ENCODE measurements around the gene WDR36. TPM values are rescaled to one million over a fixed set of nuclear protein-coding genes. Genes with fewer than 3 reads are reported as not detected.

WDR36 gene
- total and polyA plus RNA-seq, 10 of the 15 experiments (the other 5 are each of a cell fraction or from before 2014, with no cell fraction given), result 13.3 to 61.8 (median 47.0) TPM

- no peak for TF ChIP-seq BCLAF1 (IDR thresholded peaks at IDR 0.05)
- no peak for TF ChIP-seq PRDM15 (CRISPR knock-in tag; IDR thresholded peaks at IDR 0.05)
Observed at GRCh38 chr5:111119221-111119620, 27.1 kb downstream of the WDR36 start (continued).

- in situ Hi-C loops (cut with MboI), result no loop called here
- SMC1A ChIA-PET (ENCODE audit: uncharacterized antibody, unreplicated experiment), result no interaction called here
- no peak overlapping the region for H3K9ac ChIP-seq (ENCODE audit: control insufficient read depth, insufficient read depth, low read length)
- intact Hi-C loops (cut with micrococcal nuclease; ENCODE audit: unreplicated experiment), result no loop called here
- no peaks in the 10 kb centered on the region for H4K20me1 ChIP-seq (ENCODE audit: control insufficient read depth, insufficient read depth)
- no peaks in the 10 kb centered on the region for H3K27me3 ChIP-seq (replicated peaks in 1 of 2; ENCODE audit: control insufficient read depth in 2 of 2, insufficient read depth in 2 of 2, low read length in 1 of 2)
- CTCF ChIA-PET, result no interaction called here
- DNase-seq (ENCODE audit: low read depth, low spot score) (no peak), ATAC-seq (no peak; the same call in 1 of the 3 replicates), FAIRE-seq (no peak)
- no peak overlapping the region for H3K4me2 ChIP-seq (ENCODE audit: control insufficient read depth, insufficient read depth)
- H3K9me3 ChIP-seq (replicated peaks; ENCODE audit: control insufficient read depth, insufficient read depth, low read length), result no peaks in the 10 kb centered on the region
- POLR2A ChIA-PET, result no interaction called here
- WGBS (ENCODE audit: insufficient coverage, insufficient replicate concordance, low lambda C conversion rate, missing lambda C conversion rate), result 23% methylated on average over 2 of the region's 2 CpGs
- no TSS peak for BruUV-seq (replicated peaks)
- no peaks in the 10 kb centered on the region for H3K79me2 ChIP-seq (ENCODE audit: control insufficient read depth, insufficient read depth, low read length)
- no peak overlapping the region for H3K27ac ChIP-seq (ENCODE audit: control insufficient read depth, insufficient read depth)
- H3K4me3 ChIP-seq, result no peak overlapping the region
- peaks cover 1 to 13% of the 10 kb centered on the region in 2 experiments; a peak in 2 of 4 replicates for H3K36me3 ChIP-seq (ENCODE audit: control insufficient read depth in 2 of 2, insufficient read depth in 2 of 2, low read length in 1 of 2)
- RAD21 ChIA-PET (ENCODE audit: unreplicated experiment), result no interaction called here
- no peaks in the 10 kb centered on the region for H3K4me1 ChIP-seq (ENCODE audit: control insufficient read depth, insufficient read depth, low read length)
- no peak overlapping the region for H2AFZ ChIP-seq (ENCODE audit: control insufficient read depth, low read depth, low read length)
- no peak for TF ChIP-seq CUX1 (IDR thresholded peaks at IDR 0.05; ENCODE audit: insufficient replicate concordance, low read depth, low read length)
- TF ChIP-seq IKZF1 (conservative IDR thresholded peaks at IDR 0.05), result no peak
- TF ChIP-seq IRF5 (IDR thresholded peaks at IDR 0.05; ENCODE audit: borderline replicate concordance), result no peak
- no peak for TF ChIP-seq HDGF (IDR thresholded peaks at IDR 0.05)
- TF ChIP-seq HDAC2 (IDR thresholded peaks at IDR 0.05), result no peak
- TF ChIP-seq SUZ12 (IDR thresholded peaks at IDR 0.05; ENCODE audit: unreplicated experiment), result no peak
- TF ChIP-seq IKZF2 (IDR thresholded peaks at IDR 0.05), result no peak
Observed at GRCh38 chr5:111119856-111120255, 27.7 kb downstream of the WDR36 start.

All from GM12878 (cell line).